Heart left ventricle (tissue), 13 donors: ENCODE measurements around the gene FGD3.

Source experiments
- CTCF ChIP-seq, 12 donors: fragments of 200-600 bp; sonication (generic) in 4 of 12; IDR thresholded peaks; one replicate each; pipeline versions ENCODE4 v1.5.0 to v1.8.0; 2018 to 2022; ENCODE audit warnings: antibody characterized with exemption in 12 of 12, mild to moderate bottlenecking in 5 of 12
- POLR2A ChIP-seq, 2 donors: fragments of 450-650 bp; IDR thresholded peaks; one replicate each; pipeline ENCODE4 v1.6.1; 2017; ENCODE audit warnings: antibody characterized with exemption in 2 of 2, mild to moderate bottlenecking in 2 of 2, moderate library complexity in 2 of 2
- donor health status: ischemic (EF 13 %, LVEDD 7.1; RV severe dilation, severe dysfunction).
- donor health status: DM: no; HTN: yes; CAD: no.
- donor health status: DM: no; HTN: no; CAD: no.
- donor health status: ischemic (EF 25% LVEDD 6.9; RV normal size, moderate dysfunction).
- donor health status: ischemic (EF 25% LVEDD 5.7; RV mildly dilated, moderate dysfunction).
- donor health status: ischemic (EF 35%, LVEDD 5.7; RV mildly dilated, moderate dysfunction).
- donor health status: nonischemic (EF 11% LVEDD 7.7; RV severe dilation, severe dysfunction).
- donor health status: DM: yes; HTN: yes; CAD: no.
- donor health status: PGD.
- donor health status: ischemic (EF 29% LVEDD 5.4; RV normal size, mild dysfunction).
- donor health status: nonischemic (EF 23%, LVEDD 6.1; RV moderate dilation, normal function).

GRCh38 chr9:93064392-93065134, 117.2 kb downstream of the FGD3 start:
- no peak for TF ChIP-seq POLR2A (IDR thresholded peaks at IDR 0.05)
- TF ChIP-seq CTCF (IDR thresholded peaks at IDR 0.05): no peak
